Measurements from ENCODE around the gene GDF11. TPM values are rescaled to one million over a fixed set of nuclear protein-coding genes. Genes with fewer than 3 reads are reported as not detected.

GDF11 gene
- total RNA-seq, 1 experiment from 2014 or later: 9.4 TPM

GRCh38 chr12:55694651-55695050 lies 48.3 kb upstream of the GDF11 start:
- ChIA-PET POLR2A (ENCODE audit: unreplicated experiment) (no interaction called here), CTCF (no interaction called here)
- Histone ChIP-seq H3K4me3 (no peak overlapping the region), H3K79me2 (ENCODE audit: low read depth) (no peaks in the 10 kb centered on the region), H3K9me3 (ENCODE audit: insufficient read depth, low read depth) (no peaks in the 10 kb centered on the region), H3F3A (ENCODE audit: insufficient read depth, low read depth) (no peaks in the 10 kb centered on the region), H3K4me1 (replicated peaks; ENCODE audit: insufficient read depth) (no peaks in the 10 kb centered on the region), H3K9me2 (ENCODE audit: insufficient read depth) (no peaks in the 10 kb centered on the region), H4K20me1 (ENCODE audit: insufficient read depth) (no peaks in the 10 kb centered on the region), H3K27me3 (ENCODE audit: insufficient read depth, low read depth) (peaks cover 41% of the 10 kb centered on the region), H3K36me3 (ENCODE audit: low read depth) (no peaks in the 10 kb centered on the region), H3K4me2 (no peak overlapping the region), H3K27ac (no peak overlapping the region), H2AFZ (no peak overlapping the region)
- no peak for DNase-seq
- BruUV-seq (replicated peaks): no TSS peak
- TF ChIP-seq, protein P1, sequence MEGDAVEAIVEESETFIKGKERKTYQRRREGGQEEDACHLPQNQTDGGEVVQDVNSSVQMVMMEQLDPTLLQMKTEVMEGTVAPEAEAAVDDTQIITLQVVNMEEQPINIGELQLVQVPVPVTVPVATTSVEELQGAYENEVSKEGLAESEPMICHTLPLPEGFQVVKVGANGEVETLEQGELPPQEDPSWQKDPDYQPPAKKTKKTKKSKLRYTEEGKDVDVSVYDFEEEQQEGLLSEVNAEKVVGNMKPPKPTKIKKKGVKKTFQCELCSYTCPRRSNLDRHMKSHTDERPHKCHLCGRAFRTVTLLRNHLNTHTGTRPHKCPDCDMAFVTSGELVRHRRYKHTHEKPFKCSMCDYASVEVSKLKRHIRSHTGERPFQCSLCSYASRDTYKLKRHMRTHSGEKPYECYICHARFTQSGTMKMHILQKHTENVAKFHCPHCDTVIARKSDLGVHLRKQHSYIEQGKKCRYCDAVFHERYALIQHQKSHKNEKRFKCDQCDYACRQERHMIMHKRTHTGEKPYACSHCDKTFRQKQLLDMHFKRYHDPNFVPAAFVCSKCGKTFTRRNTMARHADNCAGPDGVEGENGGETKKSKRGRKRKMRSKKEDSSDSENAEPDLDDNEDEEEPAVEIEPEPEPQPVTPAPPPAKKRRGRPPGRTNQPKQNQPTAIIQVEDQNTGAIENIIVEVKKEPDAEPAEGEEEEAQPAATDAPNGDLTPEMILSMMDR (conservative IDR thresholded peaks at IDR 0.05): no peak
- TF ChIP-seq EZH2 (IDR thresholded peaks at IDR 0.05; ENCODE audit: low read depth): no peak
- intact Hi-C loops (cut with micrococcal nuclease; ENCODE audit: unreplicated experiment): no loop called here

GRCh38 chr12:55695349-55695748 lies 47.6 kb upstream of the GDF11 start:
- Histone ChIP-seq H3K36me3 (ENCODE audit: low read depth) (no peaks in the 10 kb centered on the region), H3K4me2 (no peak overlapping the region), H3F3A (ENCODE audit: insufficient read depth, low read depth) (no peaks in the 10 kb centered on the region), H3K79me2 (ENCODE audit: low read depth) (no peaks in the 10 kb centered on the region), H3K9me3 (ENCODE audit: insufficient read depth, low read depth) (no peaks in the 10 kb centered on the region), H3K27me3 (ENCODE audit: insufficient read depth, low read depth) (peaks cover 44% of the 10 kb centered on the region), H2AFZ (no peak overlapping the region), H3K9me2 (ENCODE audit: insufficient read depth) (no peaks in the 10 kb centered on the region), H4K20me1 (ENCODE audit: insufficient read depth) (no peaks in the 10 kb centered on the region), H3K4me1 (replicated peaks; ENCODE audit: insufficient read depth) (no peaks in the 10 kb centered on the region), H3K4me3 (no peak overlapping the region), H3K27ac (no peak overlapping the region)
- CTCF ChIA-PET: no interaction called here
- BruUV-seq (replicated peaks): no TSS peak
- no peak for DNase-seq
- TF ChIP-seq EZH2 (IDR thresholded peaks at IDR 0.05; ENCODE audit: low read depth): no peak
- TF ChIP-seq, protein P1 (conservative IDR thresholded peaks at IDR 0.05): no peak
- POLR2A ChIA-PET (ENCODE audit: unreplicated experiment): no interaction called here
- intact Hi-C loops (cut with micrococcal nuclease; ENCODE audit: unreplicated experiment): no loop called here

DNA sequence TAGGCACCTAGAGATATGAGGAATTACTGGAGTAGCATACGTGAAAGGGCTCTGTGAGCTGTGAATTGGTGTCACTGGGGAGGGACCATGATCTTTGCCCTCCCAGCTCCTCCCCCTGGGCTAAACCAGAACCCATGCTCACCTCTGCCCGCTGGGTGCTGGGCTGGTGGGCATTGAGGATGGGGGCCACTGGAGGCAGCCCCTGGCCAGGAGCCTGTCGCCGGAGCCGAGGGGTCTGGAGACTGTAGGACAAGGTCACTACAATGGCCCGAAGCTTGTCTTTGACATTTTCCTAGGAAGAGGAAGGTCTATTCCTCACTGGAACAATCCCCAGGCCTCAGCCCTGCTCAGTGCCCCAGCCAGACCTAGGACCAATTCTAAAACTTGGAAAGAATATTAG lies 46.8 kb upstream of the GDF11 start:
- H3K79me2 ChIP-seq (ENCODE audit: low read depth): no peaks in the 10 kb centered on the region
- H3K4me1 ChIP-seq (replicated peaks; ENCODE audit: insufficient read depth): no peaks in the 10 kb centered on the region
- peaks cover 44% of the 10 kb centered on the region for H3K27me3 ChIP-seq (ENCODE audit: insufficient read depth, low read depth)
- no peaks in the 10 kb centered on the region for H3K9me3 ChIP-seq (ENCODE audit: insufficient read depth, low read depth)
- H3K27ac ChIP-seq: no peak overlapping the region
- H2AFZ ChIP-seq: no peak overlapping the region
- no peak for TF ChIP-seq EZH2 (IDR thresholded peaks at IDR 0.05; ENCODE audit: low read depth)
- TF ChIP-seq, protein P1 (conservative IDR thresholded peaks at IDR 0.05): no peak
- H3K4me2 ChIP-seq: no peak overlapping the region
- DNase-seq: no peak
- no peak overlapping the region for H3K4me3 ChIP-seq
- no peaks in the 10 kb centered on the region for H3K36me3 ChIP-seq (ENCODE audit: low read depth)
- no peaks in the 10 kb centered on the region for H3K9me2 ChIP-seq (ENCODE audit: insufficient read depth)
- H3F3A ChIP-seq (ENCODE audit: insufficient read depth, low read depth): no peaks in the 10 kb centered on the region
- intact Hi-C loops (cut with micrococcal nuclease; ENCODE audit: unreplicated experiment): no loop called here
- no TSS peak for BruUV-seq (replicated peaks)
- no peaks in the 10 kb centered on the region for H4K20me1 ChIP-seq (ENCODE audit: insufficient read depth)
- ChIA-PET CTCF (no interaction called here), POLR2A (ENCODE audit: unreplicated experiment) (no interaction called here)

Data from PC-9 (cell line).